GM18870 (cell line): ENCODE results near the gene SHANK1.

Experiments used
- ATAC-seq: cut with Tn5 transposase; IDR thresholded peaks from one replicate; pipeline ENCODE4 v1.9.1; 2021; ENCODE audit warnings: moderate library complexity; ENCODE audit not compliant: unreplicated experiment

The SHANK1 gene

GRCh38 chr19:50693064-50693975 is 26.3 kb downstream of the SHANK1 start:
- no peak for ATAC-seq

GRCh38 chr19:50690439-50690838 is 29.2 kb downstream of the SHANK1 start:
- ATAC-seq = no peak

DNA sequence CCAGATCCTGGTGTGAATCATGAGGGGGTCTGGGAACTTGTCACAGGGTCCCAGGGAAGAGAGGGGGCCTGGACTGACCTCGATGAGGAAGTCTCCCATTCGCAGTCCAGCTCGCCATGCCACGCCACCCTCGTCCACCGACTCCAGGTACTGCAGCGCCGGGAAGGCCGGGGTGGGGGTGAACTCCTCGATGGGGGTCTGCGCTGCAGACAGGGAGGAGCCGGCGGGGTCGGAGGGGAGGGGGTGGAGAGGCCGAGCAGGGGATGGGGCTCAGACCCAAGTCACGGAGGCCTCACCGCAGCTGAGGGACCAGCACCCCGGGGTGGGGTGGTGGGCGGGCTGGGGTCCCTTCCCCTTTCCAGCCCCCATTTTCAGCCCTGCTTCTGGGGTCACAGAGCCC is 30.8 kb downstream of the SHANK1 start:
- no peak for ATAC-seq

DNA sequence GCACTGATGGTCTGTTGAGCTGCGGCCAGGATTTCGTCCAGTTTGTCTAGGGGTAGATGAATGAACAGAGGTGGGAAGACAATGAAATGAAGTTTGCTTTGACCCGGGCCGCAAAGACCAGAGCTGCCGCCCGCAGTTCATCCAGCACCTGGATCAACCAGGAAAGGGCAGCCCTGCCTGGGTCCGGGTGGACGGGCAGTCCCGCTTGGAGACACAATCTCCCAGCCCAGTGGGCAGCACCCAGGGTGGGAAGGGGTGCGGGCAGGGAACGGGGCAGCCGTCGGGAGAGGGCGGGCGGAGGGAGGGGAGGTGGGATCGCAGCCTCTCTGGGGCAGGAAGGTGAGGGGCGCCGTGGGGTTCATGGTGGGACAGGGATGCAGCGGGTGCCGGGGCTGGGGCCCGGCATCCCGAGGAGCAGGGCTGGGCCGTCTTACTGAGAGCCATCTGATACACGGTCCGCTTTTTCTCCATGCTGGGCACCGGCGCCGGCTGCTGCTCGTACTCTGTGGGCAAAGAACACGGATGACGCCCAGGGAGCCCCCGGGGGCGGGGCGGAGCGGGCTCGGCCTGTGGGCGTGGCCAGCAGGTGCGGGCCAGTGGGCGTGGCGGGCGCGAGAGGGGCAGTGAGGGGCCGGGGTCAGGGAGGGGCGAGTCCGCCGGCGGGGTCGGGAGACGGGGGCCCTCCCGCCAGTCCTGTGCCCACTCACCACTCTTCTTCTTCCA is 33.1 kb downstream of the SHANK1 start:
- ATAC-seq = no peak

DNA sequence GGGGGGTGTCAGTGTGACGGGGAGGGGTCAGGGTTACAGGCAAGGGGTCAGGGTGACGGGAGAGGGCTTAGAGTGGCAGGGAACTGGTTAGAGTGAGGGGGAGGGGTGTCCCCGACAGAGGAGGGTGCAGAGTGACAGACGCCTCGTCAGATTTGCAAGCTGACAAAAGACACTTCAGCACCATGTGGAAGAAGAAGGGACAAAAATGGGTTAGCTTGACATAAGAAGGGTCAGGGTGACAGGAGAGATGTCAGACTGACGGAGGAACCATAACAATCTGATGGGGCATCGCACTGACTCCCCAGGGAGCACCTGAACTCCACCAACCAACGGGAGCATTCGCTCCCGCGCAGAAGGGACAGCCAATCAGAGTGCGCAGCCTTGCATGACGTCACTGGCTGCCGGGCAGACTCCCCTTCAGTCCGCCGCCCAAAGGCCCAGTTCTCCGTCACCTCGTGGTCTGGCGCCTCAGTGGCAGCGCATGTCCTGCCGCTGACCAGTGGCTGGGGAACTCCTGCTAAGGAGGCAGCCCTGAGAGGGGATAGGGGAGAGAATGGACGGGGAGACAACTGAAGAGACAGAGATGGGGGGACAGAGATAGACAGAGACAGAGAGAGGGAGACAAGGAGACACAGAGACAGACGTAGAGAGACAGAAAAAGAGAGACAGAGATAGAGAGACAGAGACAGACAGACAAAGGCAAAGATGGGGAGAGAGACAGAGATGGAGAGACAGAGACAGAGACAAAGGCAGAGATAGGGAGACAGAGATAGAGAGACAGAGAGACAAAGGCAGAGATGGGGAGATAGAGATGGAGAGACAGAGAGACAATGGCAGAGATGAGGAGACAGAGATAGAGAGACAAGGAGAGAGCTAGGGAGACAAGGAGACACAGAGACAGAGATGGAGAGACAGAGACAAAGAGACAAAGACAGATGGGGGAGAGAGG is 40.2 kb downstream of the SHANK1 start:
- no peak for ATAC-seq

DNA sequence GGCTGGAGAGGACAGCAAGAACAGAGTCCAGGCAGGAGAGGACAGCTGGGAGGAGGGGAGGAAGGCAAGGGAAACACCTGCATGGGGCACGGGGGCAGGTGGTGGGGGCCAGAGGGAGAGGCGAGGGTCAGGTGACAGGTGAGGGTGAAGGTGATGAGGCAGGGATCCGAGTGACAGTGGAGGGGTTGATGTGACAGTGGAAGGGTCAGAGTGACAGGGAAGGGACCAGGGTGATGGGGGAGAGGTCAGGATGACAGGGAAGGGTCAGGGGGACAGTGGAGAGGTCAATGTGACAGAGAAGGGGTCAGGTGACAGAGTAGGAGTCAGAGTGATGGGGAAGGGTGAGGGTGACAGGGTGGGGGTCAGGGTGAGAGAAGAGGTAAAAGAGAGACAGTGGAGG is 41.3 kb downstream of the SHANK1 start:
- ATAC-seq = no peak

DNA sequence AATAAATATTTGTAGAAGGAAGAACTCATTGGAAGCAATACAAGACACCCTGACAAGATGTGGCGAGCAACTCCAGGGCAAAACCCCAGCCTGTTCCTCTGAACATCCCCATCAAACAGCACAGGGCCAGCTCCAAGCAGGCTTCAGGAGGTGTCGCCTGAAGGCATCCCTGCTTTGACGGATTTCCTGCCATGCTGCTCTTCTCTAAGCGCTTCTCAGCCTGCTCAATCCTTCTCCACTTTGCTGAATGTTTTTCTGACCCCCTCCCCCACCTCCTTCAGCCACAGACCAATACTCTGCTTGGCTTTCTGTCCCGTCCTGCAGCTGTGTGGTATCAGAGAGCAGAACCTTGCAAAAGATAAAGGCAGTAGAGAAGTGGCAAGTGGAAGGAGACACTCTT is 42.0 kb downstream of the SHANK1 start:
- no peak for ATAC-seq

- ATAC-seq = no peak
Measured at GRCh38 chr19:50676625-50677197, 42.9 kb downstream of the SHANK1 start.

DNA sequence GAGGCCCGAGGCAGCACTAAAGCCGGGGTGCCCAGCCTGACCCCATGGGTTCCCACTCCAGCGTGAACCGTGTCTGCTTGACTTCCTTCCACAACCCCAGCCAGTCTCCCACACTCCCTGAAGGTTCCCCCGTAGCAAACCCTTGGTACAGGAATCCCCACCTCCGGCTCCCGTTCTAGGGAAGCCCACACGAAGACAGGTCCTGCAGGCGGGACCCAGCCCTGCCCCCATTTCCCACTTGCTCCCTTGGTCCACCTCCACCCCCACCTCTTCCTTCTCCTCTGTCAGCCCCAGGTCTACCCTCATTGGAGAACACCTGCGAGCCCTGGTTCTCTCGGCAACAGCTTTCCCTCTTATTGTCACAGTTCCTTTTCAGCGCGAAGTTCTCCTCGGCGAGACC is 46.5 kb downstream of the SHANK1 start:
- ATAC-seq = no peak

DNA sequence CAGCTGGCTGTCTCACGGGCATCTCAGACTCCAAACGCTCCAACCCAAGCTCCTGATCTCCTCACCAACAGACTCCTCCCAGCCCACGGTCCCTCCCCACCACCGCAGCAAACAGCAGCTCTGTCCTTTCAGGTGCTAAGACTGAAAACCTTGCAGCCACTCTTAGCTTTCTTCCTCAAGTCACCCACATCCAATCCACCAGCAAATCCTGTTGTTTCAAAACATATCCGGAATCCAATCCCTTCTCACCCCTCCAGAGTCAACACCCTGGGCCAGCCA is 49.6 kb downstream of the SHANK1 start:
- no peak for ATAC-seq

- no peak for ATAC-seq
Measured at GRCh38 chr19:50669302-50670101, 50.1 kb downstream of the SHANK1 start.

- ATAC-seq = no peak
Measured at GRCh38 chr19:50668879-50669278, 50.7 kb downstream of the SHANK1 start.

DNA sequence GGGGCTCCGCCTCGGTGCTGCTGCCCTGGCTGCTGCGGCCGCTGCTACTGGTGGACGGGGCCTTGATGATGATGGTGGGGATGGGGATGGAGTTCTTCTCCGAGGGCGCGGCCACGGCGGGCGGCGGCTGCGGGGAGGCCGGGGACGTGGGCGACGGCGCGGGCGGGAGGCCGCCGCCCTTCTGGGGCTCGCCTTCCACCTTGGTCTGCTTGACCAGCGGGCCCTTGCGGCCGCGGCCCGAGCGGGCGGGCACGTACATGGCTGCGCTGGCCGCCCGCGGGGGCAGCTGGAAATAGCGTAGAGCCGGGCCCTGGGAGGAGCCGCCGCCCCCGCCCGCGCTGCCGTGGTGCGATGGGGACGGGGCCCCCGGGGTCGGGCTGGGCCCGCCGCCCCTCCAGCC is 51.2 kb downstream of the SHANK1 start:
- ATAC-seq = no peak

GRCh38 chr19:50667759-50668231 is 51.8 kb downstream of the SHANK1 start:
- ATAC-seq = no peak

- no peak for ATAC-seq
Measured at GRCh38 chr19:50667177-50667758, 52.3 kb downstream of the SHANK1 start.

GRCh38 chr19:50666346-50667176 is 53.0 kb downstream of the SHANK1 start:
- ATAC-seq = no peak

DNA sequence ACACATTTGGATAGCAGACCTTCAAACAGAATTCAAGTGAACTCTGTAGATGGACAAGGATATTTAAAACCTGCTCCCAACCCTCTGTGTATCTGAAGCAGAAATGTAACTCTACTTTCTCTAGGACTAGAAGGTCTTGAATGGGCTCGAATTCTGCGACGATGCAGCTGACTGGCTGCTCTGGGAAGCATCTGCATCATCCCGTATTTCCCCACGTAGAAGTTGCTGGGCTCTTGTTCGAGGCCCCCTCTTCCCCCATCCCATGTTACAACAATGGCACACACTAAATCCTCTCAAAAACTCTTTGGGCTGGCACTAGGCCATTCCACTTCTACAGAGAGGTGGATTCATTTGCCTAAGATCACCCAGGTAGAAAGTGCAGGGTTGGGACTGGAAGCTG is 55.4 kb downstream of the SHANK1 start:
- no peak for ATAC-seq

DNA sequence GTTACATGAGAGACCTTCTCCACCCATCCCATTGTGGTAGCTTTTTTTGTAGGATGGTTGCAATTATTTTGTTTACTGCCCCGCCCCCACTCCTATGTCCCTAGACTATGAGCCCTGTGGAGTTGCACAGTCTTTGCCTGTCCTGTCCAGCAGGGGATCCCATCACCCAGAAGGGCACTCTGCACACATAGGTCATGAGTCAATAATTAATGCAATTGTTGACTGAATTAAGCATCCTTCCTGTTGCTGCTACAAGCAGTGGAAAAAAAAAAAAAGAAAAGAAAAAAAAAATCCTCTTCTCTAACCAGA is 56.2 kb downstream of the SHANK1 start:
- no peak for ATAC-seq
